Cardiac fibroblast (primary cell): ENCODE results near the gene NPAS3.
A peak's percentile ranks its signal among the peaks of the same experiment; 100 is the strongest.

ENCODE experiments used
- DNase-seq, 2 donors: peaks; one replicate each; pipeline versions ENCODE4 v3.0.0 to v3.0.0-alpha.2; 2010; ENCODE audit warnings: low read depth in 2 of 2
- H3K4me3 ChIP-seq, 2 donors: replicated peaks in 1 of 2; 1 replicate in 1 of 2; 2 replicates in 1 of 2; pipeline ENCODE4 v1.5.1; 2011; ENCODE audit warnings: low read depth in 2 of 2, low read length in 2 of 2, mild to moderate bottlenecking in 2 of 2, moderate library complexity in 1 of 2
- TF ChIP-seq, protein P1 (sequence below): IDR thresholded peaks from one replicate; pipeline ENCODE4 v1.5.1; 2011; ENCODE audit warnings: low read depth, mild to moderate bottlenecking, low read length, inconsistent platforms

The NPAS3 gene

GRCh38 chr14:32938719-32939253 lies at the start of gene NPAS3:
TSS of gene NPAS3 (plus strand) at chr14:32938879.
- peak within 1 kb of the TSS; percentile 56 to 60 for H3K4me3 ChIP-seq
- TF ChIP-seq, protein P1, sequence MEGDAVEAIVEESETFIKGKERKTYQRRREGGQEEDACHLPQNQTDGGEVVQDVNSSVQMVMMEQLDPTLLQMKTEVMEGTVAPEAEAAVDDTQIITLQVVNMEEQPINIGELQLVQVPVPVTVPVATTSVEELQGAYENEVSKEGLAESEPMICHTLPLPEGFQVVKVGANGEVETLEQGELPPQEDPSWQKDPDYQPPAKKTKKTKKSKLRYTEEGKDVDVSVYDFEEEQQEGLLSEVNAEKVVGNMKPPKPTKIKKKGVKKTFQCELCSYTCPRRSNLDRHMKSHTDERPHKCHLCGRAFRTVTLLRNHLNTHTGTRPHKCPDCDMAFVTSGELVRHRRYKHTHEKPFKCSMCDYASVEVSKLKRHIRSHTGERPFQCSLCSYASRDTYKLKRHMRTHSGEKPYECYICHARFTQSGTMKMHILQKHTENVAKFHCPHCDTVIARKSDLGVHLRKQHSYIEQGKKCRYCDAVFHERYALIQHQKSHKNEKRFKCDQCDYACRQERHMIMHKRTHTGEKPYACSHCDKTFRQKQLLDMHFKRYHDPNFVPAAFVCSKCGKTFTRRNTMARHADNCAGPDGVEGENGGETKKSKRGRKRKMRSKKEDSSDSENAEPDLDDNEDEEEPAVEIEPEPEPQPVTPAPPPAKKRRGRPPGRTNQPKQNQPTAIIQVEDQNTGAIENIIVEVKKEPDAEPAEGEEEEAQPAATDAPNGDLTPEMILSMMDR: no peak
- DNase-seq: peak in 1 of 2 donors; percentile 4

GRCh38 chr14:32896979-32897697 lies 41.5 kb upstream of the NPAS3 start:
- DNase-seq: peak; percentile 22 to 59
- TF ChIP-seq, protein P1: no peak
- H3K4me3 ChIP-seq: peak overlapping the region; percentile 9 to 45

DNA sequence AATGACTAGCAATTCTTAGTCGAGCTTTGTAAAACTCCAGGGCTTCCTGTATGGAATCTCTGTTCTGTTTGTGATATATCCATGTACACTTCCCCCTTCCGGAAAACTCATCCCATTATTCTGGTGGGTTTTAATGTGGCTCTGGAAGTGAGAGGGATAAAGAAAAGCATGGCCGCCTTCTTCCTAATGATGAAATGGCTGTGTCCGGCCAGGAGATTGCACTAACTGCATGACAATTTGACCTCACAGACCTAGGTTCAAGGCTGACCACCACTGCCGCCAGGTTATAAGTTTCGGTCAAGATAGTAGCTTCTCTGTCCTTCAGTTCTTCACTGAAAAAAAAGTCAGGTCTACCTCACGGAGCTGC lies 41.0 kb upstream of the NPAS3 start:
- TF ChIP-seq, protein P1: no peak
- peak overlapping the region in 1 of 2 donors; percentile 45 for H3K4me3 ChIP-seq
- no peak for DNase-seq

DNA sequence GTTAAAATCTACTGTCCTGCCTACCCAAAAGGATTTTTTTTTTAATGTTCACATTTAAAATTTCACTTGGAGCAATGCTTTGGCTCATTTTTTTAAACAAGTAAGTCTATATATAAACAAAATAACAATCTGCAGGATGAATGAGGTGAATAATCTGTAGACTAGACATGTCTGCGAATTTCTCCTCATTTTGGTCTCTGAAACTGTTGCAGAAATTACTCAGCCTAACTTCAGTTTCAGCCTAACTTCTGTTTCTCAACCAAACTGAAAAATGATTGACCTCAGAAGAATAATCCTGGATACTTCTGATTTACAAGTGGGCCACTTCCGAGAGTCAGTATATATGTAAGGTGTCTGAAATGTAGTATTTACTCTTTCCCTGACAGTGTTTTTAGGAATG lies 39.8 kb upstream of the NPAS3 start:
- TF ChIP-seq, protein P1: no peak
- DNase-seq: no peak
- no peak overlapping the region for H3K4me3 ChIP-seq

GRCh38 chr14:32900547-32900946 lies 38.1 kb upstream of the NPAS3 start:
- peak; percentile 11 to 26 for DNase-seq
- no peak overlapping the region for H3K4me3 ChIP-seq
- TF ChIP-seq, protein P1: no peak

GRCh38 chr14:32905013-32905412 lies 33.7 kb upstream of the NPAS3 start:
- DNase-seq: no peak
- TF ChIP-seq, protein P1: no peak
- no peak overlapping the region for H3K4me3 ChIP-seq
